KBM-7 (cell line): Measurements from ENCODE around the gene TNNT1.
A peak's percentile ranks its signal among the peaks of the same experiment; 100 is the strongest.
"Not testable (repeated sequence)": the region's sequence is repeated elsewhere in the genome, so short reads cannot be mapped to it uniquely, and the experiment has no call there.

Experiments
- DNase-seq: peaks from one replicate; pipeline ENCODE4 v3.0.0-alpha.2; 2015
- in situ Hi-C: fragments of 300-500 bp; cut with MboI; formaldehyde crosslinking; loops from 2 replicates; pipeline ENCODE4 v1.14.3; 2020; ENCODE audit warnings: low sequenced_read_pairs, low pct_unique_long_range_greater_than_20kb, mixed read lengths

TNNT1 gene

GRCh38 chr19:55115446-55116065, 33.5 kb downstream of the TNNT1 start:
- DNase-seq, result no peak

GRCh38 chr19:55114566-55115145, 34.4 kb downstream of the TNNT1 start:
- DNase-seq, result no peak
- in situ Hi-C loops, result no loop called here

More at GRCh38 chr19:55115446-55116065, 33.5 kb downstream of the TNNT1 start:
- in situ Hi-C loops, result no loop called here

GRCh38 chr19:55113570-55114039, 35.4 kb downstream of the TNNT1 start:
- in situ Hi-C loops, result no loop called here
- DNase-seq, result no peak

- in situ Hi-C loops, result no loop called here
- no peak for DNase-seq
These were observed 36.0 kb downstream of the TNNT1 start for GRCh38 chr19:55112777-55113569.

- in situ Hi-C loops, result no loop called here
- no peak for DNase-seq
These were observed 36.7 kb downstream of the TNNT1 start for GRCh38 chr19:55112246-55112776.

- in situ Hi-C loops, result no loop called here
- DNase-seq, result no peak
These were observed 37.7 kb downstream of the TNNT1 start for GRCh38 chr19:55111238-55111831.

DNA sequence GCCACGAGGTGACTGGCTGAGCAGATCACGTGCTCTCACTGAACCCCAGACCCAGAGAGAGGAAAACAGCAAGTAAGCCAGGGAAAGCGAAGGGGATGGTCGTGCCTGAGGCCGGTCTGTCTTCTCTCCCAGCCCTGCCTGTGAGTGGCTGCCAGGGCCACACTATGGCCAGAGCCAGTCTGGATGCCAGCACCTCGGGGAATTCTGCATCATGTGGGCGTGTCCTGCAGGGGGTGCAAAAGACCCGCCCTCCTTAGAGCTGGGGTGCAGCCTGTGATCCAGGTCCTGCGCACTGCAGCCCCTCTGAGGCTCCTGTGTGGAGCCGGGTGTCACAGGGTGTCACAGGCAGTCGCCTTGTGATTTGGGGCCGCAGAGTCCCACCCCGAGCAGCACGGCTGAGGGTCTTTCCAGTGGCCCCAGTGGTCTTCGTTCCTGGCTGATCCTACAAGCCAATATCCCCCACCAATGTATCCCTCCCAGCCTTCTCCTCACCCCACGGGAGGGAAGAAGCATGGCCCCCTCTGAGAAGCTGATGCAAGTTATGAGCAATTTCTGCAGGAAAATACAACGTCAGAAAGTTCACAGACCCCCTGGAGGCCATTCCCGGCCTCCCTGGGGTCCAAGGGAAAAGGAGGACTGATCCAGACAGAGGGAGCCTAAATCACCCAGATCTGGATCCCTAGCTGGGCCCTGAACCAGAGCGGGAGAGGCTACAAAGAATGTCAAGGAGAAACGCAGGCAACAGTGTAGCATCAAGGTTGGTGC, 39.3 kb downstream of the TNNT1 start:
- DNase-seq, result no peak
- in situ Hi-C loops, result no loop called here

GRCh38 chr19:55107252-55107651, 41.8 kb downstream of the TNNT1 start:
- in situ Hi-C loops, DNase-seq: not testable (repeated sequence)

DNA sequence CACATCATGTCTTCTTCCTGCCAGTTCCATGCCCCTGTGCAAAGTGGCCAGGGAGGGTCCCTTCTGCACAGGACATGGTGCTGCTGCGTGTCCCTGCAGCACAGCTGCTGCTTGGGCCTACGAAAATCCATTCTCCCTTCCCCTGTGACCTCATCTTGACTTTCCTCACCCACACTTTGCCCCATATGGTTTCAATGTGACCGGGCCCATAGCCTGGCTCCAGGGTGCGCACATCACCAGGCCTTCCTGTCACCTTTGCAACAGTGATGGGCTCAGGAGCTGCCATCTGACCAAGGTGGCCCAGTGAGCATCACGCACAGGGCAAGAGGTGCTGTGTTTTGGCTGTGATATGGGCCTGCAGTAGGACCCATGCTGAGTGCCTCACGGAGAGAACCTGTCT, 42.4 kb downstream of the TNNT1 start:
- in situ Hi-C loops, result no loop called here
- no peak for DNase-seq

DNA sequence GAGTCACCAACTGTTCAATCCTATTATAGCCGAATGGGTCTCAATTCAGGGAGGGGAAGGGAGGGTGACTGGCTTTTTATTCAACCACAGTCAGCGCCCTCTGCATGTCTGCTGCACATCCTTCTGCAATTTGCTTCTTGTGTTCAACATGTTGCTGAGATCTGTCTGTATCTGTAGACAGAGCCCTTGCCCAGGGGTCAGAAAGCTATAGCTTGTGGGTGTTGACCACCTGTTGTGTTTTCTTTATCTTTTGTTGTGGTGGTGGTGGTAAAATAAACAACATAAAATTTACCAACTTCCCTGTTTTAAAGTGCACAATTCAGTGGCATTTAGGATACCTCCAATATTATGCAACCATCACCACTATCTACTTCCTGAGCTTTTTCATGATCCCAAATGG, 43.8 kb downstream of the TNNT1 start:
- no peak for DNase-seq
- in situ Hi-C loops, result no loop called here

DNA sequence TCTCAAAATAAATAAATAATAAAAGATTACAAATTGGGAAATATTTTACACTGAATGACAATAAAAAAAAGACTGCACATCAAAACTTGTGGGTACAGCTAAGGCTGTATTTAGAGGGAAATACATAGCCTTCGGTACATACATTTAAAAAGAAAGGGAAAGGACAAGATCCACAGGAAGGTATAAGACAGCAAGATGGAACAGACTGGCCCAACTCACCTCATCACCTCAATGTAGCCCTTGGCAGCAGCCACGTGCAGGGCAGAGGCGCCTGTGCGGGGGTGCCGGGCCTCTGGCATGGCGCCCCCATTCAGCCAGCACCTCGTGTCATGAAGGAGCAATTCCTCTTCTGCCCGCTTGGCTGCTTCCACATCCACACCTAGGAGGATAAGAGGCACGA, 45.8 kb downstream of the TNNT1 start:
- DNase-seq, result no peak
- in situ Hi-C loops, result no loop called here

DNA sequence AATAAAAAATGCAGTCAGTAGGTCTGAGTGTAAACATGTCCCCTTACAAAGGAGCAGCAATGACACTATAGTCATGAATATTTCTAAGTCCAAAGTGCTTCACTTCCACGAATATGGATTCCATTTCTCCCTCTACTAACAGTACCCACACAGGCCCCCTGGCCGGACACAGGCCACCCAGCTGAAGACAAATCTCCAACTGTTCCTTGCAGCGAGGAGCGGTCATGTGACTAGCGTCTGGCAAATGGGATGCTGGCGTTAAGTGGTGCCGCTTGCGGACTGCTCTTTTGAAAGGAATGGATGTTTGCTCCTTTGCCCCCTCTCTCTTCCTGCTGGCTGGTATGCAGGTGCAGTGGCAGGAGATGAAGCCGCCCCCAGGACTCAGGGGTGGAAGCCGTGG, 47.7 kb downstream of the TNNT1 start:
- in situ Hi-C loops, result no loop called here
- DNase-seq, result no peak

DNA sequence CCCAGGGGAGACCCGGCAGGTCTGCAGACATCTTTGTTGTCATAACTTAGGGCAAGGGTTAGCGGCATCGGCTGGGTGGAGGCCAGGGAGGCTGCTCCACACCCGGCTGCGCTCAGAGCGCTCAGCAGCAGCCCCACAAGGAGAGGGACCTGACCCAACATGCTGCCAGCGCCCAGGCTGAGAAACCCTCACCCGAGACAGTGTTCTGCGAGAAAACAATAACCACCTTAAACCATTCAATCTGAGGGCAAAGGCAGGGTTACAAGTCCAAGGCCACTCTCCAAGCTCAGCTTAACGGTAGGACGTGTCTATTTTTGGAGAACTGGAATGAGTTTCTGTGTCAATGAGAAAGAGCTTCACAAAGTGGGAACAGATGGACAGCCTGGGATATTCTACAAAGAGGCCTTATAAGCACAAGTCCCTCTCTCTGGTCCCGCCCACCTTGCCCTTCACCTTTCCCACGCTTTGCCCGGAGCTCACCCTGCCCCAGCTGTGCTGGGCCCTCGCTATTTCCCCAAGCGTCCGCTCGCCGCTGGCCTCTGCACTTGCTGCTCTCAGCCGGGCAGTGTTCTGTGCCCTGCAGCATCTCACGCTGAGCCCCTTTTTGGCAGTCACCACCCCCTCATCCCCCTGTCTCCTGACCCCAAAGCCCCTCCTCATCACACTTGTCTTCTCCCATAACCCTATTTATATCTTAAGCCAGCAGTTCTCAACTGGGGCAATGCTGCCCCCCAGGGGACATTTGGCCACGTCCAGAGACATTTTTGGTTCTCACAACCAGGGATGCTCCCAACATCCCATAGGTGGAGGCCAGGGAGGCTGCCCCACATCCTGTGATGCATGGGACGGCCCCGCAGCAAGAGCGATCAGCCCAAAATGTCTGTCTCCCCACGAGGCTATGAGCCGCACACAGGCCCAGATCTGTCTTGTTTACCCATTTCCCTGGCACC, 49.2 kb downstream of the TNNT1 start:
- in situ Hi-C loops, result no loop called here
- DNase-seq, result peak; percentile 33

- DNase-seq, result no peak
- in situ Hi-C loops, result no loop called here
These were observed 50.1 kb downstream of the TNNT1 start for GRCh38 chr19:55098716-55099556.

DNA sequence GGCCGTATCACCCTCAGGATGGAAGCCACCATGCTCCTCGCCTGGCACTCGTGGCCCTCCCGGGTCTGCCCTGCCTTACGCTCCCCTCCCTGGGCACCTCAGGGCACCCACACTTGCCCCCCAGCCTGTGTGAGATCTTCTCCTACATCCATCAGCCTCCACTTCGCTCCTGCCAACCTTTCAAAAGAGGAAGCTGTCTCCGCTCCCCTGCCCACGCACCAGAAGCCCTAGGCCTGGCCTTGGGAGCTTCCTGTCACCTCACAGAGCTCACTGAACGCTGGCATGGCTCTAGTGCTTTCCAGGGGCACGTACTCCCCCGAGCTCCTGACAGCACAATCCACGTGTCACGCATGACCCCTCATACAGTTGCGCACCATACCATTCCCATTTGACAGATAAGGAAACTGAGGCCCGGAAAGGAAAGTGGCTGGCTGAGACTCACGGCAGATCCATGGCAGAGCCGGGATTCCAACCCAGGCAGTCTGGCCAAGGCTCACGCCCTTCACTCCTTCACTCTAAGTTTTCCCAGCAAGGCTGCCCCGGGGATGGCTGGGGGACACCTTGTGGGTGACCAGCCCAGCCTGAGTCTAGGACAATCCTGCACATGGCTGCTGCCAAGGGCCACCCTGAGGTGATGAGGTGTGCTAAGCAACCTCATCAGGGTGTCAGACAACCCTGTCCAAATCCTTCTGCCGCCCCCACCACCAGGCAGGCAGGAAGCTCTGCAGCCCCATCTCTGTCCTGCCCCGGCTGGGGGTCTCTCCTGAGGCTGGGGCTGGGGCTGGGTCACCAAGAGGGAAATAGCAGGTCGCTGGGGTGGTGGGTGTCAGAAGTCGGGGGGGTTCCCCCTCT, 50.9 kb downstream of the TNNT1 start:
- DNase-seq, result peak; percentile 89
- in situ Hi-C loops, result no loop called here

DNA sequence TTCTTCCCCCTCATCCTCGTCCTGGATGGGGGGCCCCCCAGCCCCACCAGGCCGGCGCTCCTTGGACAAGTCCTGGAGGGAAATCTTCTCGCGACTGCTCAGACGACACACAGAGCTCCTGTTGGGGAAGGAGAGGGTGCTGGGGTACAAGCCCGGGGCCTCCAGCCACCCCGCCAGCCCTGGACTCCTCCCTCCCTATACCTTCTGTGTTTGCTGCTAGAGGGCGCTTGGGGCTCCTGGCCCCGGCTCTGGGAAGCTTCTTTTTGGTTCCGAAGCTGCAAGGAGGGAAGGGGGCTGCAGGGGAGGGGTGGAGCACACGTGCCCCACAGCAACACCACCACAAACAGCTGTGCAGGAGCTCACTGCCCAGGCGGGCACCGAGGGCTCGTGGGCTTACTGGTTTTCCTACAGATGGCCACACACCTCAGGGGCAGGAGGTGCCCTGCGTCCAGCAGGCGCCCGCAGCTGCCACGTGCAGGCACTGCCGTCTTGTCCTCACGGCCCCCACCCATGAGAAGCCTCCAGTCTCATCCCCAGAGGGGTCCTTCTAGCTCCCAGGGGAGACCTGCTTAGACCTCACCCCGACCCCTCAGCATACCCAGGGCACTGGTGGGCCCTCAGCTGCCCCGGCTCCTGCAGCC, 52.8 kb downstream of the TNNT1 start:
- DNase-seq, result no peak
- in situ Hi-C loops, result no loop called here
